Left cardiac atrium (tissue), 2 donors: ENCODE measurements around the gene C22orf42. TPM values are rescaled to one million over a fixed set of nuclear protein-coding genes. Genes with fewer than 3 reads are reported as not detected.

ENCODE experiments used
- total RNA-seq, 2 donors: library from RNA; stranded (reverse); fragmentation: NEBNext Ultra II Directional; extraction: Animal tissue kit (Norgen Biotek cat#: 25700); gene quantifications; one replicate each; pipeline ENCODE4 v1.2.1, GENCODE V29; 2021
- donor health status: DM: no; HTN: yes; CAD: no; lungs with severe emphysema.
- donor health status: DM: yes; HTN: yes; CAD: no.

The C22orf42 gene
- total RNA-seq, 2 donors from 2014 or later, result not detected

Other genes starting within 250 kb of the C22orf42 start
- gene YWHAH, start 214.8 kb downstream of the C22orf42 start, total RNA-seq, result 100 to 1,000 TPM in 1 of 2 donors, 10 to 100 TPM in 1; 68.1 to 119 TPM
- gene SLC5A1, start 116.0 kb downstream of the C22orf42 start, total RNA-seq, result 10 to 100 TPM; 60.5 to 81.5 TPM
- gene RFPL2, start 45.8 kb upstream of the C22orf42 start, total RNA-seq, result under 1 TPM in 1 of 2 donors, not detected in 1; 0.12 TPM
- gene SLC5A4, start 96.0 kb upstream of the C22orf42 start, total RNA-seq, result under 1 TPM in 1 of 2 donors, not detected in 1; 0.31 TPM
- gene RFPL3, start 198.6 kb upstream of the C22orf42 start, total RNA-seq, result not detected